ENCODE measurements around the gene HCFC1.

DNA sequence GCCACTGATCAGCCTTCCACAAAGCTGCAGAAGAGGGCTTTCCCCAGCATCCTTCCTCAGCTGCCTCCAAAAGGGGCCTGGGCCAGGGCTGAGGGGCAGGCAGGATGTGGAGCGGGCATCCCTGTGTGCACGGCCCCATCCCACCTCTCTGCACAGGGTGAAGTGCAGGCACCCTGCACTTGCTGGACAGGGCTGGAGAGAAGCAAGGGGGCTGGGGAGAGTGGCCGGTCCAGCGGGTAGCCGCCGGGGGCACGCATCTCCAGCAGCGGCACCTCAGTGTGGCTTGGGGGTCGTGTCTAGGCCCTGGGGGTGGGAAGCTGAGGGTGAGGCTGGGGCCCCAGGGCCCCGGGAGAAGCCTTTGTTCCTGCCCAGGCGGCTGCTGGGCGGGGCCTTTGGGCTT is 64.2 kb downstream of the HCFC1 start:
- no peak for TF ChIP-seq POLR2AphosphoS5 (IDR thresholded peaks at IDR 0.05)
- TF ChIP-seq, protein P1, sequence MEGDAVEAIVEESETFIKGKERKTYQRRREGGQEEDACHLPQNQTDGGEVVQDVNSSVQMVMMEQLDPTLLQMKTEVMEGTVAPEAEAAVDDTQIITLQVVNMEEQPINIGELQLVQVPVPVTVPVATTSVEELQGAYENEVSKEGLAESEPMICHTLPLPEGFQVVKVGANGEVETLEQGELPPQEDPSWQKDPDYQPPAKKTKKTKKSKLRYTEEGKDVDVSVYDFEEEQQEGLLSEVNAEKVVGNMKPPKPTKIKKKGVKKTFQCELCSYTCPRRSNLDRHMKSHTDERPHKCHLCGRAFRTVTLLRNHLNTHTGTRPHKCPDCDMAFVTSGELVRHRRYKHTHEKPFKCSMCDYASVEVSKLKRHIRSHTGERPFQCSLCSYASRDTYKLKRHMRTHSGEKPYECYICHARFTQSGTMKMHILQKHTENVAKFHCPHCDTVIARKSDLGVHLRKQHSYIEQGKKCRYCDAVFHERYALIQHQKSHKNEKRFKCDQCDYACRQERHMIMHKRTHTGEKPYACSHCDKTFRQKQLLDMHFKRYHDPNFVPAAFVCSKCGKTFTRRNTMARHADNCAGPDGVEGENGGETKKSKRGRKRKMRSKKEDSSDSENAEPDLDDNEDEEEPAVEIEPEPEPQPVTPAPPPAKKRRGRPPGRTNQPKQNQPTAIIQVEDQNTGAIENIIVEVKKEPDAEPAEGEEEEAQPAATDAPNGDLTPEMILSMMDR (IDR thresholded peaks at IDR 0.05): no peak
